ENCODE measurements around the gene GATA2. TPM values are rescaled to one million over a fixed set of nuclear protein-coding genes. Genes with fewer than 3 reads are reported as not detected.

The GATA2 gene
- total RNA-seq, 1 donor from 2014 or later = 37.9 TPM

- peak overlapping the region; percentile 56 for H3K4me3 Mint-ChIP-seq (ENCODE audit: unreplicated experiment)
- H3K4me1 Mint-ChIP-seq (ENCODE audit: unreplicated experiment) = peaks cover 62% of the 10 kb centered on the region
- TF ChIP-seq, protein P1, sequence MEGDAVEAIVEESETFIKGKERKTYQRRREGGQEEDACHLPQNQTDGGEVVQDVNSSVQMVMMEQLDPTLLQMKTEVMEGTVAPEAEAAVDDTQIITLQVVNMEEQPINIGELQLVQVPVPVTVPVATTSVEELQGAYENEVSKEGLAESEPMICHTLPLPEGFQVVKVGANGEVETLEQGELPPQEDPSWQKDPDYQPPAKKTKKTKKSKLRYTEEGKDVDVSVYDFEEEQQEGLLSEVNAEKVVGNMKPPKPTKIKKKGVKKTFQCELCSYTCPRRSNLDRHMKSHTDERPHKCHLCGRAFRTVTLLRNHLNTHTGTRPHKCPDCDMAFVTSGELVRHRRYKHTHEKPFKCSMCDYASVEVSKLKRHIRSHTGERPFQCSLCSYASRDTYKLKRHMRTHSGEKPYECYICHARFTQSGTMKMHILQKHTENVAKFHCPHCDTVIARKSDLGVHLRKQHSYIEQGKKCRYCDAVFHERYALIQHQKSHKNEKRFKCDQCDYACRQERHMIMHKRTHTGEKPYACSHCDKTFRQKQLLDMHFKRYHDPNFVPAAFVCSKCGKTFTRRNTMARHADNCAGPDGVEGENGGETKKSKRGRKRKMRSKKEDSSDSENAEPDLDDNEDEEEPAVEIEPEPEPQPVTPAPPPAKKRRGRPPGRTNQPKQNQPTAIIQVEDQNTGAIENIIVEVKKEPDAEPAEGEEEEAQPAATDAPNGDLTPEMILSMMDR (IDR thresholded peaks at IDR 0.05; ENCODE audit: unreplicated experiment) = no peak
- peaks cover 6% of the 10 kb centered on the region for H3K27me3 Mint-ChIP-seq (ENCODE audit: unreplicated experiment)
- peaks cover 39% of the 10 kb centered on the region for H3K36me3 Mint-ChIP-seq (ENCODE audit: low read depth, unreplicated experiment)
- DNase-seq (ENCODE audit: low spot score) = no peak
- H3K27ac Mint-ChIP-seq (ENCODE audit: unreplicated experiment) = no peak overlapping the region
- H3K9me3 Mint-ChIP-seq (ENCODE audit: unreplicated experiment) = no peaks in the 10 kb centered on the region
Observed at GRCh38 chr3:128480717-128481437, 12.1 kb downstream of the GATA2 start.

DNA sequence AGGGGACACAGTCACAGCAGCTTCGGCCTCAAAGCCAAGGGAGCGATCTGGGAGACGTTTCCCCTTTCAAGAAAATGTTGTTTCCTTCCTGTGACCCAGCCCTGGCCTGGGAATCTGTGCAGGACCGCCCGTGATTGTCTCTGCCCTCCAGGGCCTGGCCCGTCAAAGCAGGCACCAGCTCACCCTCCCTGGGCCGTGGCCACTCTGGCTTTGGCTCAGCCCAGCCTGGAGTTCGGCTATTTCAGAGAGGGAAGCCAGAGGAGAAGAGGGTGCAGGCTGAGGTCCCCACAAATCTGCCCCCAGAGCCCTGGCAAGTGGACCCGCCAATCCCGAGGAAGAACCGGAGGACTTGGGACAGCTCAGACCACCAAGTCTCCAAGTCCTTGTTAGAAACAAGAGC, 12.7 kb downstream of the GATA2 start:
- TF ChIP-seq, protein P1 (IDR thresholded peaks at IDR 0.05; ENCODE audit: unreplicated experiment) = no peak
- Mint-ChIP-seq H3K4me1 (ENCODE audit: unreplicated experiment) (peaks cover 56% of the 10 kb centered on the region), H3K36me3 (ENCODE audit: low read depth, unreplicated experiment) (peaks cover 39% of the 10 kb centered on the region)

GRCh38 chr3:128479558-128480086, 13.4 kb downstream of the GATA2 start:
- H3K4me1 Mint-ChIP-seq (ENCODE audit: unreplicated experiment) = peaks cover 49% of the 10 kb centered on the region
- no peak for DNase-seq (ENCODE audit: low spot score)
- H3K27me3 Mint-ChIP-seq (ENCODE audit: unreplicated experiment) = peaks cover 6% of the 10 kb centered on the region
- no peaks in the 10 kb centered on the region for H3K9me3 Mint-ChIP-seq (ENCODE audit: unreplicated experiment)
- no peak overlapping the region for H3K4me3 Mint-ChIP-seq (ENCODE audit: unreplicated experiment)
- peak overlapping the region; percentile 10 for H3K27ac Mint-ChIP-seq (ENCODE audit: unreplicated experiment)
- TF ChIP-seq, protein P1 (IDR thresholded peaks at IDR 0.05; ENCODE audit: unreplicated experiment) = no peak
- peaks cover 32% of the 10 kb centered on the region for H3K36me3 Mint-ChIP-seq (ENCODE audit: low read depth, unreplicated experiment)

More for the DNA sequence above, 12.7 kb downstream of the GATA2 start:
- H3K9me3 Mint-ChIP-seq (ENCODE audit: unreplicated experiment) = no peaks in the 10 kb centered on the region
- DNase-seq (ENCODE audit: low spot score) = no peak
- H3K27ac Mint-ChIP-seq (ENCODE audit: unreplicated experiment) = peak overlapping the region; percentile 30
- peak overlapping the region; percentile 25 for H3K4me3 Mint-ChIP-seq (ENCODE audit: unreplicated experiment)
- peaks cover 6% of the 10 kb centered on the region for H3K27me3 Mint-ChIP-seq (ENCODE audit: unreplicated experiment)

DNA sequence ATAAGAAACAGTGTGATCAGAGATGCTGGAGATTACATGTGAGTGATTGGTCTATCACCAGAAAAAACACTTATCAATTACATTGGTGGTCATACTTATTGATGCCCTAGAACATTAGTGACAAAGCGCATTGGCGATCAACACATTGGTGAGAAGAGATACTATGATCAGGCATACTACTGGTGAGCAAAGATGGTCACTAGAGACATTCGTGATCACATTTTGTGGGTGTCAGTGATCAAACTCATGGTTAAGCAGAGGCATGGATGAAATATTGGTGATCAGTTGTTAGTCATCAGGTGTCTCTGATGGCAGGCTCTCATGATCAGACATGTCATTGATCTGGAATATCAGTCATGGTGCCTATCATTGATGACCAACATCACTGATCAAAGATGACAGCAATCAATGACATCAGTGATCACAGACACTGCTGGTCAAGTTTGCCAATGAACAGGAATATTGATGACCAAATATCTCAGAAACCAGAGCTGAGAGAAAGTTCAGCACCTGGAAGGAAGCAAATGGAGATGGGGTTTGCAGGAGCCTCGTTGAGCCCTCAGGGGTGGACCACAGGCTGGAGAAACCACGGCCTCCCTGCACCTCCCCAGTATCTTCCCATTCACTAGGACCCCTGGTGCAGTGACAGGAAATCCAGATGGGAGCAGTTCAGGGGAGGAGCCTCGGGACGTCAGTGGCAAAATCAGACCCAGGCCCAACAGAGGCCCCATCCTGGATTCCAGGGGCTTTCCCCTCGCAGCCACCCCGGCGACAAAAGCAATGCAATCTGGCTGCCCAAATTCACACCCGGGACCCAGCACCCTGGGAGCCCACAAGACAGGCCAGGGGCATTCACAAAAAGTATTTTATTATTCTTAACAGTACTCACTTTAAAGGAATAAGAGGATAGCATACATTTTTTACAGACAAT, 14.2 kb downstream of the GATA2 start:
- TF ChIP-seq, protein P1 (IDR thresholded peaks at IDR 0.05; ENCODE audit: unreplicated experiment) = no peak
- Mint-ChIP-seq H3K27me3 (ENCODE audit: unreplicated experiment) (peaks cover 6% of the 10 kb centered on the region), H3K4me1 (ENCODE audit: unreplicated experiment) (peaks cover 44% of the 10 kb centered on the region), H3K4me3 (ENCODE audit: unreplicated experiment) (peak overlapping the region; percentile 34), H3K9me3 (ENCODE audit: unreplicated experiment) (no peaks in the 10 kb centered on the region), H3K27ac (ENCODE audit: unreplicated experiment) (no peak overlapping the region), H3K36me3 (ENCODE audit: low read depth, unreplicated experiment) (peaks cover 29% of the 10 kb centered on the region)
- DNase-seq (ENCODE audit: low spot score) = no peak
